ENCODE data around the gene SH3PXD2A.
"Not testable (repeated sequence)": the region's sequence is repeated elsewhere in the genome, so short reads cannot be mapped to it uniquely, and the experiment has no call there.

Gene SH3PXD2A

DNA sequence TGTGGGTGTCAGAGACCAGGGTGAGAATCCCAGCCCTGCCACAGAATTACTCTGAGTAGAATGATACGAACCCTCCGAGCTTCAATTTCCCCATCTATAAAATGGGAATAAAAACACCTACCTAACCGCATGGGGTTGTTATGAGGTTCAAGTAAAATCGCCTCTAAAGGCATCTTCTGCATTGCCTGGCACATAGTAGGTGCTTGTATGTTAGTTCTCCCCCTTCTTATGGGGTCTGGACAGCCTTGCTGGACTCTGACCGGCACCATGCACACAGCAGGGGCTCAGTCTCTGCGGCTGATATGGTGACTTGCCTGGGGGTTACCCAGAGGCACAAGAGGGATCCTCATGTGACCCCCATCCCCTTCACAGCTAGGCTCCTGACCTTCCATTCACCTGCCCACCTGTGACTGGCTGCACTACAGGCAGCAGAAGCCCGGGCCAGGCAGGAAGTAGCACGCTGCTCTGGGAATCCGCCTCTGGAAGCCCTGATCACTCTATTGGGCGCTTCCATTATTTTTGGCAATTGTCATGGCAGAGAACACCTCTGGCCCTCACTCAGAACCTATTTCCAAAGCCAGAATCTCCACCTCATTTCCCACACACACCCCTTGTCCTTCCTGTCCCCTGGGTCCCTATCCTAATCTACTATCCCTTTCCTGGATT, 6.0 kb downstream of the SH3PXD2A start:
- no peak for TF ChIP-seq CTCF (IDR thresholded peaks at IDR 0.05; ENCODE audit: low read depth, low read length, missing control alignments)
- no peak for DNase-seq (ENCODE audit: low read depth)
- in situ Hi-C loops (cut with HindIII; ENCODE audit: low sequenced_read_pairs), result no loop called here
- H3K4me3 ChIP-seq (ENCODE audit: low read depth, low read length), result no peak overlapping the region

- H3K4me3 ChIP-seq (ENCODE audit: low read depth, low read length), result no peak overlapping the region
- in situ Hi-C loops (cut with HindIII; ENCODE audit: low sequenced_read_pairs), result no loop called here
- DNase-seq (ENCODE audit: low read depth), result no peak
- TF ChIP-seq CTCF (IDR thresholded peaks at IDR 0.05; ENCODE audit: low read depth, low read length, missing control alignments), result peak; percentile 40
Measured at GRCh38 chr10:103847909-103848468, 7.4 kb downstream of the SH3PXD2A start.

DNA sequence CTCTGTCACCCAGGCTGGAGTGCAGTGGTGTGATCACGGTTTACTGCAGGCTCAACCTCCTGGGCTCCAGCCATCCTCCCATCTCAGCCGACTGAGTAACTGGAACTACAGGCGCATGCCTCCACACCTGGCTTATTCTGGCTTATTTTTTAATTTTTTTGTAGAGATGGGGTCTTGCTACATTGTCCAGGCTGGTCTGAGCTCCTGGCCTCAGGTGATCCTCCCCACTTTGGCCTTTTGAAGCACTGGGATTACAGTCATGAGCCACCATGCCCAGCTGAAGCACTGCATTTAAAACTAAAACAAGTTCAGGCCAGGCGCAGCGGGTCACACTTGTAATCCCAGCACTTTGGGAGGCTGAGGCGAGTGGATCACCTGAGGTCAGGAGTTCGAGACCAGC, 8.0 kb downstream of the SH3PXD2A start:
- no peak for DNase-seq (ENCODE audit: low read depth)
- no peak overlapping the region for H3K4me3 ChIP-seq (ENCODE audit: low read depth, low read length)
- in situ Hi-C loops (cut with HindIII; ENCODE audit: low sequenced_read_pairs), result no loop called here
- TF ChIP-seq CTCF (IDR thresholded peaks at IDR 0.05; ENCODE audit: low read depth, low read length, missing control alignments), result no peak

DNA sequence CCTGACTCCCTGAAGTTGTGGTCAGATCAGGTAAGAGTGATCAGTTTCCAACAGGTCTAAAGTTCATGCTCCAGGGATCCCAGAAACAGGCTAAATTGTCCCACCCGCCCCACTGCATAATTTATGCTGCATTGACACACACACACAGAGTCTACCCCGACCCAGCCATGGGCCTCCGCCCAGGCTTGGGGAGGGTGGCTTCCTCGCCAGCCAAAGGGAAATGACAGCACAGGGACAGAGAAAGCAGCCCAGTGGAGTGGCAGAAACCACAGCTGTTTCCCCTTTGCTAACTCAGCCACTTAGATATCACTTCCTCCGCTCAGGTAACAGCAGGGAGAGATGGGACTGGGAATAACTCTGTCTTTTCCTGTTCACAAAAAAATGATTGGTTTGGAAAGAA, 9.4 kb downstream of the SH3PXD2A start:
- no peak for TF ChIP-seq CTCF (IDR thresholded peaks at IDR 0.05; ENCODE audit: low read depth, low read length, missing control alignments)
- no peak for DNase-seq (ENCODE audit: low read depth)
- no peak overlapping the region for H3K4me3 ChIP-seq (ENCODE audit: low read depth, low read length)
- in situ Hi-C loops (cut with HindIII; ENCODE audit: low sequenced_read_pairs), result no loop called here

- H3K4me3 ChIP-seq (ENCODE audit: low read depth, low read length); in situ Hi-C loops (cut with HindIII; ENCODE audit: low sequenced_read_pairs); DNase-seq (ENCODE audit: low read depth): not testable (repeated sequence)
Measured at GRCh38 chr10:103845346-103845745, 10.0 kb downstream of the SH3PXD2A start.

- DNase-seq (ENCODE audit: low read depth), result no peak
- no peak for TF ChIP-seq CTCF (IDR thresholded peaks at IDR 0.05; ENCODE audit: low read depth, low read length, missing control alignments)
- no peak overlapping the region for H3K4me3 ChIP-seq (ENCODE audit: low read depth, low read length)
- in situ Hi-C loops (cut with HindIII; ENCODE audit: low sequenced_read_pairs), result loop anchor here (5.0 kb wide), 2 partner anchors 52 to 102 kb away; no protein-coding TSS in a partner anchor
Measured at GRCh38 chr10:103843854-103844570, 11.4 kb downstream of the SH3PXD2A start.

- TF ChIP-seq CTCF (IDR thresholded peaks at IDR 0.05; ENCODE audit: low read depth, low read length, missing control alignments), result no peak
- in situ Hi-C loops (cut with HindIII; ENCODE audit: low sequenced_read_pairs), result loop anchor here (5.0 kb wide), 2 partner anchors 51 to 101 kb away; no protein-coding TSS in a partner anchor
- DNase-seq (ENCODE audit: low read depth), result no peak
- H3K4me3 ChIP-seq (ENCODE audit: low read depth, low read length), result no peak overlapping the region
Measured at GRCh38 chr10:103843045-103843444, 12.3 kb downstream of the SH3PXD2A start.

All from astrocyte of the cerebellum (primary cell).